ENCODE results near the gene ARPC1B.
"Not testable (repeated sequence)": the region's sequence is repeated elsewhere in the genome, so short reads cannot be mapped to it uniquely, and the experiment has no call there.

ARPC1B gene

DNA sequence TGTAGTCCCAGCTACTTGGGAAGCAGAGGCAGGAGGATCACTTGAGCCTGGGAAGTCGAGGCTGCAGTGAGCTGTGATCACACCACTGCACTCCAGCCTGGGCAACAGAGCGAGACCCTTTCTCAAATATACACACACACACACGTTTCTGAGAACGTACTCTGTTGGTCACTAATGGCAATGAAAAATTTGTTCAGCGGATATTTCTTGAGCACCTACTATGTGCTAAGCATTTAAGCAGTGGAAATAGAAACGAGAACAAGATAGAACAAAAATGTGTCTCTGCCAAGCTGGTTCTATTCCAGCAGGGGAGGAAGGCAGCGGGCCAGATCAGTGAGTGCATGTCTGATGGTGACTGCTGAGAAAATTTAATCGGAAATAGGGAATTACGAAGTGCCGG, 8.7 kb downstream of the ARPC1B start:
- H3K27ac ChIP-seq = no peak overlapping the region
- no peak for DNase-seq (ENCODE audit: low read depth, low spot score)
- no peaks in the 10 kb centered on the region for H3K36me3 ChIP-seq (ENCODE audit: insufficient read depth, low read length)
- no peak overlapping the region for H3K9ac ChIP-seq (ENCODE audit: insufficient read length)
- H3K4me3 ChIP-seq = no peak overlapping the region
- H3K9me3 ChIP-seq (ENCODE audit: low read depth, low read length) = no peaks in the 10 kb centered on the region
- TF ChIP-seq FOXP2 (optimal IDR thresholded peaks at IDR 0.05; ENCODE audit: control extremely low read depth, extremely low read length, insufficient read depth) (no peak), POLR2AphosphoS5 (IDR thresholded peaks at IDR 0.05; ENCODE audit: borderline replicate concordance, low read depth, low read length) (no peak)

DNA sequence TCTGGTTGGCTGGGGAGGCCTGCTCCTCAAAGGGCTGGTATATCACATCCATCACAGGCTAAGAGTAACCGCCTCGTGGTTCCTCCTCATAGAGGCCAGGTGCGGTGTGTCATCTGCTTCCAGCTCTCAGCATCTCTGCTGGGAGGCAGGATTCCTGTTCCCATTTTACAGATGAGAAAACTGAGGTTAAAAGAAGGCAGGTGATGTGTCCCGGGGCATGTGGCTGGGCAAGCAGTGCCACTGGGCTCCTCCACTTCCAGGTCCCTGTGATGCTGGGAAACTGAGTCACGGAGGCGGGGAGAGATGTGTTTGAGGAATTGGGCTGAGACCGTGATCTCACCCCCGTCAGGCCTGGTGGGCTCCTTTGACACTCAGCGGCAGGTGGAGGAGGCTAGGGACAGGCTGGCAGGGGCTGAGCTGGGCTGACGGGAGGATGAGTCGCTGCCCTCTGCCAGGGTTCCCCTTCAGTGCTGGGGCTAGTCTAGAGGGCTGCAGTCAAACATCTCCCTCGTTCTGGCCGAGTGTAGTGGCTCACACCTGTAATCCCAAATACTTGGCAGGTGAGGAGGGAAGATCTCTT, 9.4 kb downstream of the ARPC1B start:
- no peak for DNase-seq (ENCODE audit: low read depth, low spot score)
- H3K27ac ChIP-seq = no peak overlapping the region
- TF ChIP-seq POLR2AphosphoS5 (IDR thresholded peaks at IDR 0.05; ENCODE audit: borderline replicate concordance, low read depth, low read length) = no peak
- no peak for TF ChIP-seq FOXP2 (optimal IDR thresholded peaks at IDR 0.05; ENCODE audit: control extremely low read depth, extremely low read length, insufficient read depth)
- TF ChIP-seq EZH2 (IDR thresholded peaks at IDR 0.05) = no peak
- H3K9ac ChIP-seq (ENCODE audit: insufficient read length) = no peak overlapping the region
- no peak overlapping the region for H3K4me3 ChIP-seq
- no peaks in the 10 kb centered on the region for H3K9me3 ChIP-seq (ENCODE audit: low read depth, low read length)
- no peaks in the 10 kb centered on the region for H3K36me3 ChIP-seq (ENCODE audit: insufficient read depth, low read length)

DNA sequence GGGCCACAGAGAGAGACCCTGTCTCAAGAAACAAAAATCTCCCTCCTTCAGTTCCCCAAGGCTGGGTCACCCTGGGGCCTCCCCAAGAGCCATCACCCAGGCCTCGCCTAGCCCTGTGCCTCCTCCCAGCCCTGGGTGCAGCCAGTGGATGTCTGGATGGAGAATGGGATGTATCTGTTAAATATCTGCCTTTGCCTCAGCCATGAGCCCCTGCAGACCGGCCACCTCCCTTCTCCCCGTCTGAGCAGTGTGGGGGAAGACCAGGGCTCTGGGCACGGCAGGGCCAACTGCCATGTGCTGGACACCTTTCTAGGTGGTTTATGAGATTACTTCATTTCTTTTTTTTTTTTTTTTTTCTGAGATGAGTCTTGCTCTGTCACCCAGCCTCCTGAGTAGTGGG, 10.0 kb downstream of the ARPC1B start:
- Histone ChIP-seq H3K27ac (no peak overlapping the region), H3K4me3 (no peak overlapping the region), H3K36me3 (ENCODE audit: insufficient read depth, low read length) (no peaks in the 10 kb centered on the region), H3K9ac (ENCODE audit: insufficient read length) (no peak overlapping the region), H3K9me3 (ENCODE audit: low read depth, low read length) (no peaks in the 10 kb centered on the region)
- DNase-seq (ENCODE audit: low read depth, low spot score) = no peak
- TF ChIP-seq EZH2 (IDR thresholded peaks at IDR 0.05) (no peak), FOXP2 (optimal IDR thresholded peaks at IDR 0.05; ENCODE audit: control extremely low read depth, extremely low read length, insufficient read depth) (no peak), POLR2AphosphoS5 (IDR thresholded peaks at IDR 0.05; ENCODE audit: borderline replicate concordance, low read depth, low read length) (no peak)

DNA sequence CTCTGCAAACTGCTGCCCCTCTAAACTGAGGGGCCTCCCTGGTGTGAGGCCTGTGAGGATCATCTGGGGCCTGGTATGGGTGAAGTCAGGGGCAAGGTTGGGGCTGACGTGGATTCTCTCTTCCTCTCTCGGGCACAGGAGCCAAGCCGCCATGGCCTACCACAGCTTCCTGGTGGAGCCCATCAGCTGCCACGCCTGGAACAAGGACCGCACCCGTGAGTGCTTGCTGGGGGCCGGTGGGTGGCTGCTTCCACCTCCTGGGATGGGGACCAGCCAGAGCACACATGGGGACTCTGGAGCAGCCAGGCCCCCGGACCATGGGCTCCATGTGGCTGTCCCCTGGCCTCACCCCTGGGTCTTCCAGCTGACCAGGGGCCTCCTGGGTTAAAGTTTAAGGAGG, 11.0 kb downstream of the ARPC1B start:
- no peak for DNase-seq (ENCODE audit: low read depth, low spot score)
- Histone ChIP-seq H3K4me3 (no peak overlapping the region), H3K27ac (no peak overlapping the region), H3K9me3 (ENCODE audit: low read depth, low read length) (no peaks in the 10 kb centered on the region), H3K36me3 (ENCODE audit: insufficient read depth, low read length) (no peaks in the 10 kb centered on the region), H3K9ac (ENCODE audit: insufficient read length) (no peak overlapping the region)
- TF ChIP-seq FOXP2 (optimal IDR thresholded peaks at IDR 0.05; ENCODE audit: control extremely low read depth, extremely low read length, insufficient read depth) = no peak
- TF ChIP-seq EZH2 (IDR thresholded peaks at IDR 0.05) = no peak
- TF ChIP-seq POLR2AphosphoS5 (IDR thresholded peaks at IDR 0.05; ENCODE audit: borderline replicate concordance, low read depth, low read length) = no peak

DNA sequence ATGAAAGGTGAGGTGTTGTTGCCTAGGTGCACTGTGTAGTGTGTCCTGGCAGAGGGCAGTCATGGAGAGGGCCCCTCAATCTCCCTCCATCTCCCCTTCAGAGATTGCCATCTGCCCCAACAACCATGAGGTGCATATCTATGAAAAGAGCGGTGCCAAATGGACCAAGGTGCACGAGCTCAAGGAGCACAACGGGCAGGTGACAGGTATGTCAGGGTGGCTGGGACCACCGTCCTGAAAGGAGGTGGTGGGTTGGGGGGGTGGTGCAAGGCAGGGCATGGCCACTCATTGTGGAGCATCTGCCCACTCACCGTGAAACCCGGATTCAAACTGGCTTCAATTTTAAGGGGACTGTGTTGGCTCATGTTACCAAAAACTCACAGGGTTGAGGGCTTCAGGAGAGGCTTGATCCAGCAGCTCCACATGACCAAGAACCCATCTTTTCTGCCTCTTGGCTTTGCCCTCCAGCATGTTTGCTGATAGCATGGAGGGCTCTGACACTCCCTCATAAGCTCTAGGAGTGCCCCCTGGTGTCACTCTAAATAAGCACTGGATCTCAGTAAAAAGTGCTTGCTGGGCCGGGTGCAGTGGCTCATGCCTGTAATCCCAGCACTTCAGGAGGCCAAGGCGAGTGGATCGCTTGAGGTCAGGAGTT, 12.2 kb downstream of the ARPC1B start:
- Histone ChIP-seq H3K9ac (ENCODE audit: insufficient read length) (no peak overlapping the region), H3K36me3 (ENCODE audit: insufficient read depth, low read length) (no peaks in the 10 kb centered on the region), H3K27ac (no peak overlapping the region), H3K9me3 (ENCODE audit: low read depth, low read length) (no peaks in the 10 kb centered on the region), H3K4me3 (no peak overlapping the region)
- DNase-seq (ENCODE audit: low read depth, low spot score) = no peak
- TF ChIP-seq POLR2AphosphoS5 (IDR thresholded peaks at IDR 0.05; ENCODE audit: borderline replicate concordance, low read depth, low read length) (no peak), FOXP2 (optimal IDR thresholded peaks at IDR 0.05; ENCODE audit: control extremely low read depth, extremely low read length, insufficient read depth) (no peak), EZH2 (IDR thresholded peaks at IDR 0.05) (no peak)

DNA sequence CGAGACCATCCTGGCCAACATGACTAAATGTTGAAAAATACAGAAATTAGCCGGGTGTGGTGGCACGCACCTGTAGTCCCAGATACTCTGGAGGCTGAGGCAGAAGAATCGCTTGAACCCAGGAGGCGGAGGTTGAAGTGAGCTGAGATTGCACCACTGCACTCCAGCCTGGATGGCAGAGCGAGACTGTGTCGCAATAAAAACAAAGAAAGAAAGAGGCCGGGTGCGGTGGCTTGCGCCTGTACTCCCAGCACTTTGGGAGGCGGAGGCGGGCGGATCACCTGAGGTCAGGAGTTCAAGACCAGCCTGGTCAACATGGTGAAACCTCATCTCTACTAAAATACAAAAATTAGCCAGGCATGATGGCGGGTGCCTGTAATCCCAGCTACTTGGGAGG, 12.7 kb downstream of the ARPC1B start:
- DNase-seq (ENCODE audit: low read depth, low spot score); H3K9ac ChIP-seq (ENCODE audit: insufficient read length); H3K27ac ChIP-seq; H3K9me3 ChIP-seq (ENCODE audit: low read depth, low read length); H3K36me3 ChIP-seq (ENCODE audit: insufficient read depth, low read length); H3K4me3 ChIP-seq: not testable (repeated sequence)

DNA sequence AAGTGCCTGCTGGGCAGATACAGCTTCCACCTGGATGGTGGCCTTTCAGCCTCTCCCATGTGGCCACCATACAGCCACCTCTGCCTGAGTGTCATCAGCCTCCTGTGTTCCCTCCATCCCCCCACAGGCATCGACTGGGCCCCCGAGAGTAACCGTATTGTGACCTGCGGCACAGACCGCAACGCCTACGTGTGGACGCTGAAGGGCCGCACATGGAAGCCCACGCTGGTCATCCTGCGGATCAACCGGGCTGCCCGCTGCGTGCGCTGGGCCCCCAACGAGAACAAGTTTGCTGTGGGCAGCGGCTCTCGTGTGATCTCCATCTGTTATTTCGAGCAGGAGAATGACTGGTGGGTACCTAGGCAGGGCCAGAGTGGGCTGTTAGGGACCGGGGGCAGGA, 13.4 kb downstream of the ARPC1B start:
- Histone ChIP-seq H3K9me3 (ENCODE audit: low read depth, low read length) (no peaks in the 10 kb centered on the region), H3K36me3 (ENCODE audit: insufficient read depth, low read length) (no peaks in the 10 kb centered on the region), H3K27ac (no peak overlapping the region), H3K9ac (ENCODE audit: insufficient read length) (no peak overlapping the region), H3K4me3 (no peak overlapping the region)
- TF ChIP-seq FOXP2 (optimal IDR thresholded peaks at IDR 0.05; ENCODE audit: control extremely low read depth, extremely low read length, insufficient read depth) (no peak), POLR2AphosphoS5 (IDR thresholded peaks at IDR 0.05; ENCODE audit: borderline replicate concordance, low read depth, low read length) (no peak), EZH2 (IDR thresholded peaks at IDR 0.05) (no peak)
- no peak for DNase-seq (ENCODE audit: low read depth, low spot score)

DNA sequence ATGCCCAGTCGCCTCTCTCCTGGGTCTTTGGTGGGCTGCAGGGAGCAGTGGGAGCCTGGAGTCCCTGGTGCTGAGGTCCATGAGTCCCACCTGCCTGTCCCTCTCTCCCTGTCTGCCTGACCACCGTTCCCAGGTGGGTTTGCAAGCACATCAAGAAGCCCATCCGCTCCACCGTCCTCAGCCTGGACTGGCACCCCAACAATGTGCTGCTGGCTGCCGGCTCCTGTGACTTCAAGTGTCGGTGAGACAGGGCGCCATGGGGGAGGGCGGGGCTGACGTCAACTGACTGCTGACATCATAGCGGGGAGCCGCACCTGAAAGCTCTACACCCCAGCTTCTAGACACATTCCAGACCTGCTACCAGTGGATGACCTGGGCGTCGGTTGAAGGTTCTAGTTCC, 15.2 kb downstream of the ARPC1B start:
- no peak overlapping the region for H3K9ac ChIP-seq (ENCODE audit: insufficient read length)
- no peaks in the 10 kb centered on the region for H3K9me3 ChIP-seq (ENCODE audit: low read depth, low read length)
- no peak overlapping the region for H3K4me3 ChIP-seq
- H3K36me3 ChIP-seq (ENCODE audit: insufficient read depth, low read length) = peaks cover 5% of the 10 kb centered on the region; the same call in 1 of the 2 replicates
- TF ChIP-seq FOXP2 (optimal IDR thresholded peaks at IDR 0.05; ENCODE audit: control extremely low read depth, extremely low read length, insufficient read depth) (no peak), EZH2 (IDR thresholded peaks at IDR 0.05) (no peak)
- no peak overlapping the region for H3K27ac ChIP-seq
- DNase-seq (ENCODE audit: low read depth, low spot score) = no peak

DNA sequence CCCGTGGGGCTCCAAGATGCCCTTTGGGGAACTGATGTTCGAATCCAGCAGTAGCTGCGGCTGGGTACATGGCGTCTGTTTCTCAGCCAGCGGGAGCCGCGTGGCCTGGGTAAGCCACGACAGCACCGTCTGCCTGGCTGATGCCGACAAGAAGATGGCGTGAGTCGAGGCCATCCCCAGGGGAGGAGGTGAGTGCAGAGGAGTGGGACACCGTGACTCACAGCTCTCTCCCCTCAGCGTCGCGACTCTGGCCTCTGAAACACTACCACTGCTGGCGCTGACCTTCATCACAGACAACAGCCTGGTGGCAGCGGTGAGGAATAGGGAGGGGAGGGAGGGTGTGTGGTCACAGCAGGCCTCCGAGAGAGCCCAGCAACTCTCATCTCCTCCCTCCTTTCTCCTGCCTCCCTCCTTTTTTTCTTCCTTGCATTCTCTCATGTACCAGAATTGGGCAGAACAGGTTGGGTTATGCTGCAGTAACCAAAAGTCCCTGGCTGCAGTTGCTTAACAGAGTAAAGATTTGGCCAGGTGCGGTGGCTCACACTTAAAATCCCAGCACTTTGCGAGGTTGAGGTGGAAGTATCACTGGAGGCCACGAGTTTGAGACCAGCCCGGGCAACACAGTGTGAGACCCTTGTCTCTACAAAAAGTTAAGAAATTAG, 16.5 kb downstream of the ARPC1B start:
- Histone ChIP-seq H3K36me3 (ENCODE audit: insufficient read depth, low read length) (peaks cover 5% of the 10 kb centered on the region; the same call in 1 of the 2 replicates), H3K27ac (no peak overlapping the region), H3K9ac (ENCODE audit: insufficient read length) (no peak overlapping the region), H3K4me3 (no peak overlapping the region), H3K9me3 (ENCODE audit: low read depth, low read length) (no peaks in the 10 kb centered on the region)
- no peak for DNase-seq (ENCODE audit: low read depth, low spot score)
- TF ChIP-seq POLR2AphosphoS5 (IDR thresholded peaks at IDR 0.05; ENCODE audit: borderline replicate concordance, low read depth, low read length) = no peak
- TF ChIP-seq FOXP2 (optimal IDR thresholded peaks at IDR 0.05; ENCODE audit: control extremely low read depth, extremely low read length, insufficient read depth) = no peak
- no peak for TF ChIP-seq EZH2 (IDR thresholded peaks at IDR 0.05)
